ENCODE results near the gene TMEM208. TPM values are rescaled to one million over a fixed set of nuclear protein-coding genes. Genes with fewer than 3 reads are reported as not detected.

TMEM208 gene
- total and polyA plus RNA-seq, 2 of the 13 experiments (the other 11 are each of a cell fraction or from before 2014, with no cell fraction given), result 58.8 to 72.9 TPM

DNA sequence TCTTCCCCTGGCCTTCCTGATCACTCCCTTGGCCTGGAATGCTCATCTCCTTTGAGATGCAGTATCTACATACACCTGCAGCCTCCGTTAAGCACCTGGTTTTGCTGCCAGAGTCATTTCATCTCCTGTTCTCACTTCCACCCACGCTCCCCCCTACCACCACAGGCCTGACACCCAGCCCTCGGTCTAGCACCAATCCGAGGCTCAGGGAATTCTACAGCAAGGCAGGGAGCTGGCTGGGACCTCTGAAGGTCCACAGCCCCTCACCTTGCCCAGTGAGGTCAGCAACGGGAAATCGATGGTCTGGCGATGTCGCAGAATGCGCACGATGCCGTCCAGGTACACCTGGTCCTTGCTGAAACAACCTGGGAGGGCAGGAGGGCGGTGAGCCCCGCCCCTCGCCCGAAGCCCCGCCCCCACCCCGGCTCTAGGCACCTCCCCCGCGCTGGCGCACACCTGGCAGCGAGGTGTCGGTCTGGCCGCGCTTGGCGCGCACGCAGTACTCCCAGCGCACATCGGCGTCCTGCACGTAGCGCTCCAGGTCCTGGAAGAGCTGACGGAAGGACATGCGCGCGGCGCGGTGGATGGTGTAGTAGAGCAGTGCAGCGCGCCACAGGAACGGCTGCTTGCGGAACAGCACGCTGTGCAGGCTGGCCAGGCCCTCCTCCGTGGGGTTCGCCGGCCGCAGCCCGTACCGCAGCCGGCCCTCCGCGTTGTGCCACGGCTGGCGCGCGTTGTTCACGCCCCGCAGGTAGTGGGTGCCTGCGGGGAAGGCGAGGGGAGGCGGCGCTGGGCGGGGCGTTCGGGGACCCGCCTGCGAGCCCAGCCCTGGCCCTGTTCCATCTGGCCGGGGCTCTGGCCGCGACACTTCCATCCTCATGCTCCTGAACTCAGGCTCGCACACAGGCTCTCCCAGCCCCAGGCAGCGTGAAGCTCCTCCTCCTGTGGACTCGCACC is 48.9 kb upstream of the TMEM208 start (continued):
- TF ChIP-seq, protein P1, sequence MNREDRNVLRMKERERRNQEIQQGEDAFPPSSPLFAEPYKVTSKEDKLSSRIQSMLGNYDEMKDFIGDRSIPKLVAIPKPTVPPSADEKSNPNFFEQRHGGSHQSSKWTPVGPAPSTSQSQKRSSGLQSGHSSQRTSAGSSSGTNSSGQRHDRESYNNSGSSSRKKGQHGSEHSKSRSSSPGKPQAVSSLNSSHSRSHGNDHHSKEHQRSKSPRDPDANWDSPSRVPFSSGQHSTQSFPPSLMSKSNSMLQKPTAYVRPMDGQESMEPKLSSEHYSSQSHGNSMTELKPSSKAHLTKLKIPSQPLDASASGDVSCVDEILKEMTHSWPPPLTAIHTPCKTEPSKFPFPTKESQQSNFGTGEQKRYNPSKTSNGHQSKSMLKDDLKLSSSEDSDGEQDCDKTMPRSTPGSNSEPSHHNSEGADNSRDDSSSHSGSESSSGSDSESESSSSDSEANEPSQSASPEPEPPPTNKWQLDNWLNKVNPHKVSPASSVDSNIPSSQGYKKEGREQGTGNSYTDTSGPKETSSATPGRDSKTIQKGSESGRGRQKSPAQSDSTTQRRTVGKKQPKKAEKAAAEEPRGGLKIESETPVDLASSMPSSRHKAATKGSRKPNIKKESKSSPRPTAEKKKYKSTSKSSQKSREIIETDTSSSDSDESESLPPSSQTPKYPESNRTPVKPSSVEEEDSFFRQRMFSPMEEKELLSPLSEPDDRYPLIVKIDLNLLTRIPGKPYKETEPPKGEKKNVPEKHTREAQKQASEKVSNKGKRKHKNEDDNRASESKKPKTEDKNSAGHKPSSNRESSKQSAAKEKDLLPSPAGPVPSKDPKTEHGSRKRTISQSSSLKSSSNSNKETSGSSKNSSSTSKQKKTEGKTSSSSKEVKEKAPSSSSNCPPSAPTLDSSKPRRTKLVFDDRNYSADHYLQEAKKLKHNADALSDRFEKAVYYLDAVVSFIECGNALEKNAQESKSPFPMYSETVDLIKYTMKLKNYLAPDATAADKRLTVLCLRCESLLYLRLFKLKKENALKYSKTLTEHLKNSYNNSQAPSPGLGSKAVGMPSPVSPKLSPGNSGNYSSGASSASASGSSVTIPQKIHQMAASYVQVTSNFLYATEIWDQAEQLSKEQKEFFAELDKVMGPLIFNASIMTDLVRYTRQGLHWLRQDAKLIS (CRISPR knock-in tag; IDR thresholded peaks at IDR 0.05), result no peak
- TF ChIP-seq ZKSCAN8 (CRISPR knock-in tag; IDR thresholded peaks at IDR 0.05; ENCODE audit: borderline replicate concordance) (no peak), MIER2 (CRISPR knock-in tag; IDR thresholded peaks at IDR 0.05) (peak; percentile 57; the same call in 1 of the 2 replicates), YEATS2 (CRISPR knock-in tag; IDR thresholded peaks at IDR 0.05; ENCODE audit: borderline replicate concordance) (0 out of 2 replicates have a peak, but pooled peaks have one; percentile 55), FIP1L1 (IDR thresholded peaks at IDR 0.05; ENCODE audit: borderline replicate concordance, insufficient read depth, low read depth, low read length) (peak; percentile 43; the same call in 1 of the 2 replicates), ADNP (CRISPR knock-in tag; IDR thresholded peaks at IDR 0.05) (no peak), NAIF1 (CRISPR knock-in tag; IDR thresholded peaks at IDR 0.05; ENCODE audit: borderline replicate concordance) (no peak; the same call in 1 of the 2 replicates), GATA4 (IDR thresholded peaks at IDR 0.05; ENCODE audit: borderline replicate concordance, low read depth) (0 out of 2 replicates have a peak, but pooled peaks have one; percentile 15), PHF21A (CRISPR knock-in tag; IDR thresholded peaks at IDR 0.05) (no peak), ZNF326 (CRISPR knock-in tag; IDR thresholded peaks at IDR 0.05; ENCODE audit: borderline replicate concordance) (no peak; the same call in 1 of the 2 replicates), RBAK (CRISPR knock-in tag; IDR thresholded peaks at IDR 0.05) (no peak)
- TF ChIP-seq, protein P2, sequence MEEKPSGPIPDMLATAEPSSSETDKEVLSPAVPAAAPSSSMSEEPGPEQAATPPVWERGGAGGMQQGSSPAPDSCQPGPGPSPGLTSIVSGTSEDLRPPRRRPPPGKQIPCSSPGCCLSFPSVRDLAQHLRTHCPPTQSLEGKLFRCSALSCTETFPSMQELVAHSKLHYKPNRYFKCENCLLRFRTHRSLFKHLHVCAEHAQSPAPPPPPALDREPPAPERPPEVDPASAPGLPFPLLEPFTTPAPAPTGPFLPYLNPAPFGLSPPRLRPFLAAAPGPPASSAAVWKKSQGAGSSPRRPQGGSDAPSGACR (CRISPR knock-in tag; IDR thresholded peaks at IDR 0.05), result peak; percentile 61; the same call in 1 of the 2 replicates
- TF ChIP-seq, protein P3, sequence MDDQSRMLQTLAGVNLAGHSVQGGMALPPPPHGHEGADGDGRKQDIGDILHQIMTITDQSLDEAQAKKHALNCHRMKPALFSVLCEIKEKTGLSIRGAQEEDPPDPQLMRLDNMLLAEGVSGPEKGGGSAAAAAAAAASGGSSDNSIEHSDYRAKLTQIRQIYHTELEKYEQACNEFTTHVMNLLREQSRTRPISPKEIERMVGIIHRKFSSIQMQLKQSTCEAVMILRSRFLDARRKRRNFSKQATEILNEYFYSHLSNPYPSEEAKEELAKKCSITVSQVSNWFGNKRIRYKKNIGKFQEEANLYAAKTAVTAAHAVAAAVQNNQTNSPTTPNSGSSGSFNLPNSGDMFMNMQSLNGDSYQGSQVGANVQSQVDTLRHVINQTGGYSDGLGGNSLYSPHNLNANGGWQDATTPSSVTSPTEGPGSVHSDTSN (CRISPR knock-in tag; IDR thresholded peaks at IDR 0.05; ENCODE audit: borderline replicate concordance), result no peak
- TF ChIP-seq, protein P4, sequence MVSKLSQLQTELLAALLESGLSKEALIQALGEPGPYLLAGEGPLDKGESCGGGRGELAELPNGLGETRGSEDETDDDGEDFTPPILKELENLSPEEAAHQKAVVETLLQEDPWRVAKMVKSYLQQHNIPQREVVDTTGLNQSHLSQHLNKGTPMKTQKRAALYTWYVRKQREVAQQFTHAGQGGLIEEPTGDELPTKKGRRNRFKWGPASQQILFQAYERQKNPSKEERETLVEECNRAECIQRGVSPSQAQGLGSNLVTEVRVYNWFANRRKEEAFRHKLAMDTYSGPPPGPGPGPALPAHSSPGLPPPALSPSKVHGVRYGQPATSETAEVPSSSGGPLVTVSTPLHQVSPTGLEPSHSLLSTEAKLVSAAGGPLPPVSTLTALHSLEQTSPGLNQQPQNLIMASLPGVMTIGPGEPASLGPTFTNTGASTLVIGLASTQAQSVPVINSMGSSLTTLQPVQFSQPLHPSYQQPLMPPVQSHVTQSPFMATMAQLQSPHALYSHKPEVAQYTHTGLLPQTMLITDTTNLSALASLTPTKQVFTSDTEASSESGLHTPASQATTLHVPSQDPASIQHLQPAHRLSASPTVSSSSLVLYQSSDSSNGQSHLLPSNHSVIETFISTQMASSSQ (IDR thresholded peaks at IDR 0.05; ENCODE audit: low read depth), result no peak
- TF ChIP-seq, protein P4 (CRISPR knock-in tag; IDR thresholded peaks at IDR 0.05; ENCODE audit: borderline replicate concordance), result peak; percentile 76
- TF ChIP-seq, protein P5, sequence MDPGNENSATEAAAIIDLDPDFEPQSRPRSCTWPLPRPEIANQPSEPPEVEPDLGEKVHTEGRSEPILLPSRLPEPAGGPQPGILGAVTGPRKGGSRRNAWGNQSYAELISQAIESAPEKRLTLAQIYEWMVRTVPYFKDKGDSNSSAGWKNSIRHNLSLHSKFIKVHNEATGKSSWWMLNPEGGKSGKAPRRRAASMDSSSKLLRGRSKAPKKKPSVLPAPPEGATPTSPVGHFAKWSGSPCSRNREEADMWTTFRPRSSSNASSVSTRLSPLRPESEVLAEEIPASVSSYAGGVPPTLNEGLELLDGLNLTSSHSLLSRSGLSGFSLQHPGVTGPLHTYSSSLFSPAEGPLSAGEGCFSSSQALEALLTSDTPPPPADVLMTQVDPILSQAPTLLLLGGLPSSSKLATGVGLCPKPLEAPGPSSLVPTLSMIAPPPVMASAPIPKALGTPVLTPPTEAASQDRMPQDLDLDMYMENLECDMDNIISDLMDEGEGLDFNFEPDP (CRISPR knock-in tag; conservative IDR thresholded peaks at IDR 0.05), result no peak

Measured in HepG2 (cell line).